ENCODE data around the gene GNL3L.
"Not testable (repeated sequence)": the region's sequence is repeated elsewhere in the genome, so short reads cannot be mapped to it uniquely, and the experiment has no call there.

GNL3L gene, protein sequence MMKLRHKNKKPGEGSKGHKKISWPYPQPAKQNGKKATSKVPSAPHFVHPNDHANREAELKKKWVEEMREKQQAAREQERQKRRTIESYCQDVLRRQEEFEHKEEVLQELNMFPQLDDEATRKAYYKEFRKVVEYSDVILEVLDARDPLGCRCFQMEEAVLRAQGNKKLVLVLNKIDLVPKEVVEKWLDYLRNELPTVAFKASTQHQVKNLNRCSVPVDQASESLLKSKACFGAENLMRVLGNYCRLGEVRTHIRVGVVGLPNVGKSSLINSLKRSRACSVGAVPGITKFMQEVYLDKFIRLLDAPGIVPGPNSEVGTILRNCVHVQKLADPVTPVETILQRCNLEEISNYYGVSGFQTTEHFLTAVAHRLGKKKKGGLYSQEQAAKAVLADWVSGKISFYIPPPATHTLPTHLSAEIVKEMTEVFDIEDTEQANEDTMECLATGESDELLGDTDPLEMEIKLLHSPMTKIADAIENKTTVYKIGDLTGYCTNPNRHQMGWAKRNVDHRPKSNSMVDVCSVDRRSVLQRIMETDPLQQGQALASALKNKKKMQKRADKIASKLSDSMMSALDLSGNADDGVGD
- long read RNA-seq, donor 1: 0 reads
- long read RNA-seq, donor 2: 0 reads
- long read RNA-seq, donor 3, partial matches to known transcripts: 0 of 1 reads
- long read RNA-seq, donor 3, other reads (novel, unspliced or antisense): 0 of 1 reads
- long read RNA-seq, donor 4, partial matches to known transcripts: 0 of 1 reads
- long read RNA-seq, donor 4, other reads (novel, unspliced or antisense): 0 of 1 reads
- long read RNA-seq, donor 5, partial matches to known transcripts: 0 of 1 reads
- long read RNA-seq, donor 5, other reads (novel, unspliced or antisense): 0 of 1 reads
- long read RNA-seq, donor 6, partial matches to known transcripts: 11 of 12 reads
- long read RNA-seq, donor 6, other reads (novel, unspliced or antisense): 0 of 12 reads
- long read RNA-seq, donor 7, partial matches to known transcripts: 8 of 11 reads
- long read RNA-seq, donor 7, other reads (novel, unspliced or antisense): 0 of 11 reads
- long read RNA-seq, donor 8: 0 reads

DNA sequence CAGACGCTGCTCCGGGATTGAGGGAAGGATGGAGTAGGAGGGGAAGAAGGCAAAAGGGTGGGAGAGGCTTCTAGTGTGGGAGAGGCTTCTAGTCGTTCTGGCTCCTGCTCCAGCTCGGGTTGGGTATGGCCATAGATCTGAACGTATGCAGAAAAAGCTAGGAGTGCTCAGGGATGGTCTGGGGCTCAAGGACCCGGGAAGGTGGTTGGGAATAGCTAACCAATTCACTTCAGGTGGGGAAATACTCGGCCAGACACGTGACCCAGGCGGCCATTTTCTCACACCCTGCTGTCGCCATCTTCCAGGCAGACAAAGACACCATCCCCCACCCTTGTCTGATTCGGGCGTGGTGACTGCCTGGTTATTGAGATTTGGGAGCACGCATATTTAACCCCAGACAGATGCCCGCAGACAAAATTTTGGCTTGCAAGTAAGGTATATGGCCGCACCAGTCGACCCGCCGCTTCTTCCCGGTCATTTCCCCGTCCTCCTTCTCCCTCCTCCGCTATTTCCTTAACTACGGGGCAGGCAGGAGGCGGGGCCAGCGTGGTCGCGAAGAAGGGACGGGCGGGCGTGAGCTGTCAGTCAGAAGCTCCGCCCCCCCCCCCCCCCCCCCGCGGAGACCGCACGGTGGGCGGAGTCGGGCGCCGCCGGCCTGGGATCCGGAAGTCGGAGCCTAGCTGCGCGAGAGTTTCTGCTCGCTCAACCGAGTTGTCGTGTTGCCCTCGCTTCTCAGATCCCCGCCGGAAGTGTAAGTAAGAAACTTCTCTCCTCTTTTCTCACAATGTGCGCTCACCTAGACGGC, at the start of gene GNL3L:
Gene GNL3L (plus strand): TSS at position 668 of the 805 bp plus-strand sequence. CDS start 2,348 bp downstream, outside the sequence.
- peak; percentile 93 for DNase-seq

- peak; percentile 36 for DNase-seq
These were observed 47.0 kb upstream of the GNL3L start for GRCh38 chrX:54482839-54483593.

GRCh38 chrX:54483946-54484345, 46.1 kb upstream of the GNL3L start:
- DNase-seq: no peak

DNA sequence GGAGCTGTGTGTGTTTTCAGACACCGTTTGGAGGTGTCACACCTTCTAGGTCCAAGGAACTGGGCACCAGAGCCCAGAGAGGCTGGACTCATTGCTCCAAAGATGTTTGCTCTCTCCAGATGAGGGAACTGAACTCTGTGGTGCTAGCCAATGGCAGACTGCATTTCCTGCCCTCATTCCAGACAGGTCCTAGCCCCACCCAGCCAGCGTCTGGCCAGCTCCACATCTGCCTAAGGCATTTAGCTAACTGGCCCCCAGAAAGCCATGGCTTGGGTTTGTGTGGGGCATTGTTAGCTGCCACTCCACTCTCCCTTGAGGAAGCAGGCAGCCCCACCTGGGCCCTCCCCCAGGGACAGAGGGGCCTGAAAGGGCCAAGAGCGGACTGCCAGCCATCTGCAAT, 45.4 kb upstream of the GNL3L start:
- DNase-seq: no peak

GRCh38 chrX:54489819-54490218, 40.2 kb upstream of the GNL3L start:
- not testable (repeated sequence) for DNase-seq

DNA sequence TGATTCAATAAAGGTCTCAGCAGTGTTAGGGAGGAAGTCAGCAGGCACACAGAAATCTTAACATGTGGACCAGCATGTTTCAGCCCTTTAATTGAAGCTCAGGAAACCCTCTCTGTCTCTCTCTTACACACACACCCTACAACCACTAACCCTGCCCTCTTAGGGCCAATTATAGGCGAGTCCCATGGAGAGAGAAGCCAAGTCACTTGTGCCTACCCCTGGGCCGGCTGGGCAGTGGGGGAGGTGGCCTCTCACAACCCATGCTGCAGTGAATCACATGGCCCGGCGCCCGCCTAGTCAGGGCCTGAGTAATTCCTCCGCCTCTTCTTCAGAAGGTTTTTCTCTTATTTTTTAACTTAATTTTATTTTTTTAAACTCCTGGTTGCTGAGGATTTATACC, 37.7 kb upstream of the GNL3L start:
- no peak for DNase-seq

DNA sequence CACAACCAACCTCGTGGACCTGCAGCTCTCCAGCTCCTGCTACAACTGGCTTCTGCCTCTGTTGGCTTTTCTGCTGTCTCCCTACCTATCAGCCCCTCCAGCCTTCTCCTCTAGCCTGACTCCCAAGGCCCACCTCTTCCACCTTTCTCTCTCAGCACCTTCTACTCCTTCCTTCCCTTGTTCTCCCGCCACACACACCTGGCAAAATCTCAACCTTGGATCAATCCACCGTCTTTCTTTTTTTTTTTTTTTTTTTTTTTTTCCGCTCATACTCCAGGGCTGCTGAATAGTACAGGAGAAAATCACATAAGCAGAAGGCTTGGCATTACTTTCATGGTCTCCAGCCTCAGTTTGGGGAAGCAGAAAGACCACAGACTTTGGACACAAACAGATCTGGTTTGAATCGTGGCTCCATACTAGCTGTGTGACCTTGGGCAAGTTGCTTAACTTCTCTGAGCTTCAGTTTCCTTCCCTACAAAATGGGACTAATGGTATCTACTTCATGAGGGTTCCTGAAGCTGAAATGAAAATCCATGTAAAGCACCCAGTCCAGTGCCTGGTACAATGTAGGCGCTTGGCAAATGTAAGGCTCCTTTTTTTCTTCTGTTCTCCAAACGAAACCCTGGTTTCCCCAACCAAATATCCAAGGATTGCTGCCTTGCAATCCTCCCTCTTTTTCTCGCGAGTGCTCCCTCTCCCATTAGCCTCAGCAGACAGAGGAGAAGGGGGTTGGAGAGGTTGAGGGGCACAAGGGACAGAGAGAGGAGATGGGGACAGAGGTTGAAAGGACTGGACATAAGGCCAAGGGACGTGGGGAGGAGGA, 35.6 kb upstream of the GNL3L start:
- no peak for DNase-seq

DNA sequence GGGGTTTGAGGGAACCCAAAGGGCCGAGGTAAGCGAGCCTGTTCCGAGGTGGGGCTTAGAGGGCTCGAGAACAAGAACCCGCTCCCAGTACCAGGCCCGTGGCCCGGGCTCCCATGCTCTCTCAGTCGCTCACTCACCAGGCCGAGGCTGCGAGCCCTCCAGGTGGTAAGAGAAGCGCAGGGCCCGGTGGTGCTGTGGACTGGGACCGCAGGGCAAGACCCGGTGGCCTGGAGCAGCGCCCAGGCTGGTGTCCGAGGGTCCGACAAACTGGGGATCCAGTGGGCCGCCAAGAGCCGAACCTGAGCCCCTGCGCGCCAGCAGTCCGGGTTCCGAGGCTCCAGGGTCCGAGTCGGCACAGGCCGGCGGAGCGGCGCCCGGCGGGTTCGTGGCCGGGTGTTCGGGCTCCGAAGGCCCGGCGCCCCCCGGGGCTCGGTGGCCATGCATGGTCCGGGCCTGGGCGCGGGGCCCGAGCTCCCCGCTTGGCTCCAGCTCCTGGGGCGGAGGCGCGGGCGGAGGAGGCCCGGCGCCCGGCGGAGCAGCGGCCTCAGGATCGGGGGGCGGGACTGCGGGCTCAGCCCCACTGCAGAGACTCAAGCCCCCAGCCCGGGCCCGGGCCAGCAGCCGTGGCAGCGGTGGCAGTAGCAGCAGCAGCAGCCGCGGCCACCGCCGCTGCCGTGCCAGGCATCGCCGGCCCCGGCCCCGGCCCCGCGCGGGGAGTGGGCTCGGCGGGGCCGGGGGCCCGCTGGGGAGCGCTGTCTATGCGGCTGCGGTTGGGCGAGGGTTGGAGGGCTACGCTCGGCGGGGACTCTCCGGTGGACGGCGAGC, 34.8 kb upstream of the GNL3L start:
- DNase-seq: peak; percentile 68

GRCh38 chrX:54495814-54496516, 34.1 kb upstream of the GNL3L start, which contains the start of gene FGD1:
Gene FGD1, minus strand, starts transcription at chrX:54496234. Its CDS starts 802 bp downstream, at chrX:54495432.
- DNase-seq: peak; percentile 74

DNA sequence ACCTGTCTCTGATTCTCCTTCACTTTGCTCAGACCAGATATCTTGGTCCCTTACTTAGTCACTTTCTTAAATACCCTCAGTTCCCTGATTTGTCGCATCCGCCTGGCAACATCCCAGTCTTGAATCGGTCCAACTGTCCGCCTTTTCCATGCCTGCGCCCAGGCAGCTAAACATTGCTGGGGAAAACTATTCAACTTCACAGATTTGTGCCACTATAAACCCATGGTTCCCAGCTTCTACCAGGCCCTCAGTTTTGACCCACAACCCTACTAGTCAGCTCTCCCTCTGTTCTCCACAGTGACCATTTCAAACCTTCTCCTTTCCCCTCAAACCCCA, 33.5 kb upstream of the GNL3L start:
- DNase-seq: no peak

DNA sequence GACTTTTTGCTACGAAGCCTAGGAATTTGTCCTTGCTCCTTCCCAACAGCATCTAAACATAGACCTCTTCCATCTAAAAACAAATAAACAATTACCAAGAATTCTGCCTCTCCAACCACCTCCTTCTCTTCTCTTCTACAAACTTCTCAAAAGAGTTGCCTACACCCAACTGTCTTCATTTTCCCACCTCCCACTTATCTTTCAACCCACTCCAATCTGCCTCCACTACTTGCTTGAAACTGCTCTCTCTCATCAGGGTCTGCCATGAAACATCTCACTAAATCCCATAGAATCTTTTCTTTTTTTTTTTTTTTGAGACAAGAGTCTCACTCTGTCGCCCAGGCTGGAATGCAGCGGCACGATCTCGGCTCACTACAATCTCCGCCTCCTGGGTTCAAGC, 33.1 kb upstream of the GNL3L start:
- DNase-seq: no peak

GRCh38 chrX:54509400-54509799, 20.6 kb upstream of the GNL3L start:
- DNase-seq: peak; percentile 15

GRCh38 chrX:54529151-54529550, 868 bp upstream of the GNL3L start:
- no peak for DNase-seq

DNA sequence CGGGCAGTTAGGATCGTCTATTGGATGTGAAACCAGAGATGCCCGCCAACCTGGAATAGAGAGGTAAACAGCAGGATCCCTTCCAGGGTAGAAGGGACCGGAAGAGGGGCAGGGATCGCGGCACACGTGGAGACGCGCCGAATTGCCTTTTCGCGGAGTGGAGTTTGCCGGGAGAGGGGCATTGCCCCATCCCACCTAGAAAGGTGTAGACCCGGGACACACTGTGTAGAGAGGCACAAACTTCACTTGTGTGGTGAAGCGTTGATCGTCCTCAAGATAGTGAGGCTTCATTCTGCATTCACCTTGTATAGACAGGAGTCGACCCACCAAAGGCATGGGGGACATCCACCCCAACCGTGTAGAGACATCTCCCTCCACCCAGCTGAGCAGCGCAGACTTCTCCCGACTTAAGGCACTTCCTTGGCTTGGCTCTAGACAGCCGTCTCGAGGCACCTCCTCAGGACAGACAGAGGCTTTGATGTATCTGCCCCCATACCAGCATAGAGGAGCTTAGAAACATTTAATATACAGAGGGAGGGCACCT, 410 bp downstream of the GNL3L start:
- DNase-seq: no peak

- DNase-seq: peak; percentile 1
These were observed 4.3 kb downstream of the GNL3L start for GRCh38 chrX:54534271-54534670.

DNA sequence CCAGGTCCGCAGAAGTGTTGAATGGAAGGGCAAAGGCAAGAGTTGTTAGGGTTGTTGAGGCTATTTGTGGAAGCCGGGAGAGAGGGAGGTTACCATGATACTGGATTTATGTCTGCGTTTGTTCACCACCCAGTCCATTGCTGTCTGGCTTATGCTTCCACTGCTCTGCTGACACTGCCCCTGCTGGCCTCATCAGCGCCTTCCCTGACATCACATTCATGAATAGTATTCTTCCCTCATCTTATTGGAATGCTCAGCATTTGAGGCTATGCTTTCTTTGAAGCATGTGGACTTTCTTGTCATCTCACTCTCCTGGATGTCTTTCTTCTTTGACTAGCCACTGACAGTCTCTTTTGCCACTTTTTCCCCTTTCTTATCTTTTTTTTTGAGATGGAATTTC, 10.3 kb downstream of the GNL3L start:
- no peak for DNase-seq

DNA sequence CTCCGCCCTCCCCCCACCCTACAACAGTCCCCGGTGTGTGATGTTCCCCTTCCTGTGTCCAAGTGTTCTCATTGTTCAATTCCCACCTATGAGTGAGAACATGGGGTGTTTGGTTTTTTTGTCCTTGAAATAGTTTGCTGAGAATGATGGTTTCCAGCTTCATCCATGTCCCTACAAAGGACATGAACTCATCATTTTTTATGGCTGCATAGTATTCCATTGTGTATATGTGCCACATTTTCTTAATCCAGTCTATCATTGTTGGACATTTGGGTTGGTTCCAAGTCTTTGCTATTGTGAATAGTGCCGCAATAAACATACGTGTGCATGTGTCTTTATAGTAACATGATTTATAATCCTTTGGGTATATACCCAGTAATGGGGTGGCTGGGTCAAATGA, 12.2 kb downstream of the GNL3L start:
- DNase-seq: not testable (repeated sequence)

DNA sequence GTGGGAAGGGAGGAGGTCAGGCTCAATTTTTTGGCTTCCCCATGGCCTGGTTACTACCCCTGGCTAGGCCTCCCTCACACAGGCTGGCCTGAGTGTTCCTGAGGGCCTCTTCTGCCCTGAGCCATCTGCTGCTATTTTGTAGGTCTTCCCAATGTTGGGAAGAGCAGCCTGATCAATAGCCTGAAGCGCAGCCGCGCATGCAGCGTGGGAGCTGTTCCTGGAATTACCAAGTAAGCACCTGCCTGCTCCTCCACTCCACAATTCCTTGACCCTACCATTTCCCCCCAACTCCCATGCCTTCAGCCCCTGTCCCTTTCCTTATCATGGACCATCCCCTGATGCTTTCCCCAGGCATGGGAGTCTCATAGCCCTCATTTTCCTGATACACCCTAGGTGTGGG, 20.8 kb downstream of the GNL3L start:
- DNase-seq: no peak

- no peak for DNase-seq
These were observed 21.8 kb downstream of the GNL3L start for GRCh38 chrX:54551801-54552200.
